Activated naive CD8-positive, alpha-beta T cell treated with anti-CD3 and anti-CD28 coated beads, Interleukin-2, amount 50 U/mL, for 24 hours (primary cell): ENCODE measurements around the gene TOR1B.
"Not testable (repeated sequence)": the region's sequence is repeated elsewhere in the genome, so short reads cannot be mapped to it uniquely, and the experiment has no call there.

Experiments used
- ATAC-seq: fragments of 150-1000 bp; cut with Tn5 transposase; one replicate; pipeline ENCODE4 v1.10.0; 2021
- DNase-seq: peaks from one replicate; pipeline ENCODE4 v3.0.0; 2021
- H3K27ac Mint-ChIP-seq: one replicate; pipeline ENCODE4 v1.8.0; 2021; ENCODE audit warnings: mild to moderate bottlenecking, mixed read lengths
- H3K27me3 Mint-ChIP-seq: one replicate; pipeline ENCODE4 v1.8.0; 2021; ENCODE audit warnings: mixed read lengths
- H3K36me3 Mint-ChIP-seq: one replicate; pipeline ENCODE4 v1.8.0; 2021; ENCODE audit warnings: low read depth, mixed read lengths
- H3K4me1 Mint-ChIP-seq: one replicate; pipeline ENCODE4 v1.8.0; 2021; ENCODE audit warnings: mixed read lengths
- H3K4me3 Mint-ChIP-seq: one replicate; pipeline ENCODE4 v1.8.0; 2021; ENCODE audit warnings: mild to moderate bottlenecking, moderate library complexity, mixed read lengths
- H3K9me3 Mint-ChIP-seq: one replicate; pipeline ENCODE4 v1.8.0; 2021; ENCODE audit warnings: mixed read lengths

TOR1B gene

GRCh38 chr9:129802833-129803675, at the start of gene TOR1B:
Gene TOR1B, plus strand, starts transcription at chr9:129803184. Its CDS starts 29 bp downstream, at chr9:129803213.
- Mint-ChIP-seq H3K36me3 (peaks cover 21% of the 10 kb centered on the region), H3K27me3 (no peaks in the 10 kb centered on the region), H3K4me1 (peaks cover 24% of the 10 kb centered on the region), H3K9me3 (no peaks in the 10 kb centered on the region), H3K27ac (peak within 1 kb of the TSS; percentile 82), H3K4me3 (peak within 1 kb of the TSS; percentile 86)
- ATAC-seq = peak; percentile 92
- DNase-seq = peak; percentile 96

- peaks cover 17% of the 10 kb centered on the region for H3K27me3 Mint-ChIP-seq
- H3K9me3 Mint-ChIP-seq = no peaks in the 10 kb centered on the region
- H3K27ac Mint-ChIP-seq = no peak overlapping the region
- ATAC-seq (no peak), DNase-seq (no peak)
- H3K4me1 Mint-ChIP-seq = peaks cover 22% of the 10 kb centered on the region
- H3K4me3 Mint-ChIP-seq = no peak overlapping the region
- H3K36me3 Mint-ChIP-seq = no peaks in the 10 kb centered on the region
Measured at GRCh38 chr9:129755151-129755550, 47.8 kb upstream of the TOR1B start.

GRCh38 chr9:129756191-129756590, 46.8 kb upstream of the TOR1B start:
- no peak for DNase-seq

GRCh38 chr9:129757045-129757444, 45.9 kb upstream of the TOR1B start:
- no peak overlapping the region for H3K4me3 Mint-ChIP-seq
- peaks cover 22% of the 10 kb centered on the region for H3K4me1 Mint-ChIP-seq

More at GRCh38 chr9:129756191-129756590, 46.8 kb upstream of the TOR1B start:
- H3K27ac Mint-ChIP-seq = no peak overlapping the region
- H3K9me3 Mint-ChIP-seq = no peaks in the 10 kb centered on the region
- peaks cover 22% of the 10 kb centered on the region for H3K4me1 Mint-ChIP-seq
- no peak overlapping the region for H3K4me3 Mint-ChIP-seq
- ATAC-seq = no peak
- peaks cover 17% of the 10 kb centered on the region for H3K27me3 Mint-ChIP-seq
- no peaks in the 10 kb centered on the region for H3K36me3 Mint-ChIP-seq

GRCh38 chr9:129759319-129759718, 43.7 kb upstream of the TOR1B start:
- Mint-ChIP-seq H3K36me3 (no peaks in the 10 kb centered on the region), H3K4me1 (peaks cover 12% of the 10 kb centered on the region), H3K4me3 (no peak overlapping the region), H3K27me3 (peaks cover 10% of the 10 kb centered on the region), H3K27ac (no peak overlapping the region), H3K9me3 (no peaks in the 10 kb centered on the region)
- DNase-seq (no peak), ATAC-seq (no peak)

More at GRCh38 chr9:129757045-129757444, 45.9 kb upstream of the TOR1B start:
- H3K27me3 Mint-ChIP-seq = peaks cover 17% of the 10 kb centered on the region
- H3K9me3 Mint-ChIP-seq = no peaks in the 10 kb centered on the region
- no peaks in the 10 kb centered on the region for H3K36me3 Mint-ChIP-seq
- H3K27ac Mint-ChIP-seq = no peak overlapping the region
- DNase-seq (no peak), ATAC-seq (peak; percentile 41)

- no peak for ATAC-seq
- H3K4me1 Mint-ChIP-seq = peaks cover 12% of the 10 kb centered on the region
- H3K36me3 Mint-ChIP-seq = no peaks in the 10 kb centered on the region
Measured at GRCh38 chr9:129759804-129760502, 43.0 kb upstream of the TOR1B start.

GRCh38 chr9:129760784-129761183, 42.2 kb upstream of the TOR1B start:
- ATAC-seq, H3K27me3 Mint-ChIP-seq, H3K9me3 Mint-ChIP-seq, H3K4me3 Mint-ChIP-seq, H3K27ac Mint-ChIP-seq, DNase-seq, H3K36me3 Mint-ChIP-seq: not testable (repeated sequence)
- peaks cover 12% of the 10 kb centered on the region for H3K4me1 Mint-ChIP-seq

More at GRCh38 chr9:129759804-129760502, 43.0 kb upstream of the TOR1B start:
- Mint-ChIP-seq H3K27me3 (peaks cover 10% of the 10 kb centered on the region), H3K9me3 (no peaks in the 10 kb centered on the region), H3K27ac (no peak overlapping the region), H3K4me3 (no peak overlapping the region)
- no peak for DNase-seq

GRCh38 chr9:129761293-129761900, 41.6 kb upstream of the TOR1B start:
- H3K4me1 Mint-ChIP-seq = peaks cover 12% of the 10 kb centered on the region
- no peaks in the 10 kb centered on the region for H3K9me3 Mint-ChIP-seq
- H3K27me3 Mint-ChIP-seq = peaks cover 10% of the 10 kb centered on the region
- H3K4me3 Mint-ChIP-seq = no peak overlapping the region
- ATAC-seq (no peak), DNase-seq (no peak)
- H3K36me3 Mint-ChIP-seq = no peaks in the 10 kb centered on the region
- H3K27ac Mint-ChIP-seq = no peak overlapping the region

- ATAC-seq = no peak
- Mint-ChIP-seq H3K36me3 (no peaks in the 10 kb centered on the region), H3K27ac (no peak overlapping the region), H3K4me3 (no peak overlapping the region), H3K27me3 (peaks cover 10% of the 10 kb centered on the region), H3K4me1 (peaks cover 12% of the 10 kb centered on the region), H3K9me3 (no peaks in the 10 kb centered on the region)
- no peak for DNase-seq
Measured at GRCh38 chr9:129761901-129762369, 41.0 kb upstream of the TOR1B start.

- H3K9me3 Mint-ChIP-seq, H3K27me3 Mint-ChIP-seq, H3K4me3 Mint-ChIP-seq, ATAC-seq, DNase-seq, H3K27ac Mint-ChIP-seq, H3K4me1 Mint-ChIP-seq, H3K36me3 Mint-ChIP-seq: not testable (repeated sequence)
Measured at GRCh38 chr9:129762370-129762984, 40.5 kb upstream of the TOR1B start.

GRCh38 chr9:129762985-129763926, 39.7 kb upstream of the TOR1B start:
- no peak overlapping the region for H3K27ac Mint-ChIP-seq
- no peaks in the 10 kb centered on the region for H3K9me3 Mint-ChIP-seq
- no peak for ATAC-seq
- H3K4me1 Mint-ChIP-seq = peaks cover 6% of the 10 kb centered on the region
- no peaks in the 10 kb centered on the region for H3K36me3 Mint-ChIP-seq
- no peak overlapping the region for H3K4me3 Mint-ChIP-seq
- peaks cover 8% of the 10 kb centered on the region for H3K27me3 Mint-ChIP-seq
- DNase-seq = no peak

- Mint-ChIP-seq H3K4me1 (peaks cover 7% of the 10 kb centered on the region), H3K9me3 (no peaks in the 10 kb centered on the region)
- ATAC-seq = no peak
Measured at GRCh38 chr9:129765764-129766317, 37.1 kb upstream of the TOR1B start.

GRCh38 chr9:129768486-129768885, 34.5 kb upstream of the TOR1B start:
- H3K27me3 Mint-ChIP-seq = peaks cover 2% of the 10 kb centered on the region
- H3K36me3 Mint-ChIP-seq = no peaks in the 10 kb centered on the region
- DNase-seq = no peak
- H3K4me1 Mint-ChIP-seq = peaks cover 7% of the 10 kb centered on the region
- H3K9me3 Mint-ChIP-seq = no peaks in the 10 kb centered on the region
- no peak overlapping the region for H3K4me3 Mint-ChIP-seq
- ATAC-seq = no peak
- no peak overlapping the region for H3K27ac Mint-ChIP-seq

More at GRCh38 chr9:129765764-129766317, 37.1 kb upstream of the TOR1B start:
- Mint-ChIP-seq H3K36me3 (no peaks in the 10 kb centered on the region), H3K27me3 (peaks cover 5% of the 10 kb centered on the region), H3K27ac (no peak overlapping the region), H3K4me3 (no peak overlapping the region)
- DNase-seq = no peak
